Measurements from ENCODE around the gene CCL18.
"Not testable (repeated sequence)": the region's sequence is repeated elsewhere in the genome, so short reads cannot be mapped to it uniquely, and the experiment has no call there.

The CCL18 gene

DNA sequence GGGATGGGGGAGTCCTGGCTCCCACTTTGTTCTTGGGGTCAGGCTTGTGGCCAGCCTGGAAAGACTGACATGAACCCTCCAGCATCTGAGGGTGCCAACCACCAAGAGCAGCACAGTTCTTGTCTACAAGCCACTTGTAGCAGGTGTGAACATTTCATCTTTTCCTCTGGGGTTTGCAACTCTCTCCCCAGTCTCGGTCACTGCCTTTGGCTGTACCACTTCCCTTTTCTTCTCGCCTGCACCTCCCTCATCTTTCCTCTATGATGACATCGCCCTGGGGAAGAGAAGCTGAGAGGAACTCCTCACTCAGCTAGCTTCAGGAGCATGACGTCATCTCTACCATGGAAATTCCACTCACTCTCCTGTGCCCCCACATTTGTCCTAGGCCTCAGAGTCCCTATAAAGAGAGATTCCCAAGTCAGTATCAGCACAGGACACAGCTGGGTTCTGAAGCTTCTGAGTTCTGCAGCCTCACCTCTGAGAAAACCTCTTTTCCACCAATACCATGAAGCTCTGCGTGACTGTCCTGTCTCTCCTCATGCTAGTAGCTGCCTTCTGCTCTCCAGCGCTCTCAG lies 39.4 kb downstream of the CCL18 start, which contains the start of gene CCL4:
Gene CCL4 (plus strand): TSS at position 427 of the 575 bp plus-strand sequence. CDS start 79 bp downstream, at position 506.
- not testable (repeated sequence) for H3K27ac Mint-ChIP-seq, H3K4me1 Mint-ChIP-seq, H3K36me3 Mint-ChIP-seq, H3K9me3 Mint-ChIP-seq, DNase-seq, H3K4me3 Mint-ChIP-seq
- H3K27me3 Mint-ChIP-seq: peaks cover 32% of the 10 kb centered on the region
- CTCF ChIA-PET: interaction anchor here (1.4 kb wide), 1 partner anchor 31 kb away, joined by 4 read pairs; no protein-coding TSS in a partner anchor

DNA sequence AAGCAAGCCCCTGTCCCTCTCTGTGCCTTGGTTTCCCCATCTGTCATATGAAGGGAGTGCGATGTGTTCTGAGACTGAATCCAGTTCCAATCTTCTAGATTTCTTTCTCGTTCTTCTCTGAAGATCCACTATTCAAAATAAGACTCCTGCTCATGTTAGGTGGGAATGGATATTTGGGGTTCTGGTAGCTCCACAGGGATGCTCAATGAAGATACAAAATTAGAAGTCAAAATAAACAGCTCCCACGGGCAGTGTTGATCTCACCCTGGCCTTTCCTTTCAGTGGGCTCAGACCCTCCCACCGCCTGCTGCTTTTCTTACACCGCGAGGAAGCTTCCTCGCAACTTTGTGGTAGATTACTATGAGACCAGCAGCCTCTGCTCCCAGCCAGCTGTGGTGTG lies 40.2 kb downstream of the CCL18 start:
- H3K4me1 Mint-ChIP-seq, H3K36me3 Mint-ChIP-seq, H3K9me3 Mint-ChIP-seq, H3K4me3 Mint-ChIP-seq, DNase-seq, H3K27ac Mint-ChIP-seq: not testable (repeated sequence)
- CTCF ChIA-PET: interaction anchor here (1.4 kb wide), 1 partner anchor 32 kb away, joined by 4 read pairs; no protein-coding TSS in a partner anchor
- peaks cover 31% of the 10 kb centered on the region for H3K27me3 Mint-ChIP-seq

DNA sequence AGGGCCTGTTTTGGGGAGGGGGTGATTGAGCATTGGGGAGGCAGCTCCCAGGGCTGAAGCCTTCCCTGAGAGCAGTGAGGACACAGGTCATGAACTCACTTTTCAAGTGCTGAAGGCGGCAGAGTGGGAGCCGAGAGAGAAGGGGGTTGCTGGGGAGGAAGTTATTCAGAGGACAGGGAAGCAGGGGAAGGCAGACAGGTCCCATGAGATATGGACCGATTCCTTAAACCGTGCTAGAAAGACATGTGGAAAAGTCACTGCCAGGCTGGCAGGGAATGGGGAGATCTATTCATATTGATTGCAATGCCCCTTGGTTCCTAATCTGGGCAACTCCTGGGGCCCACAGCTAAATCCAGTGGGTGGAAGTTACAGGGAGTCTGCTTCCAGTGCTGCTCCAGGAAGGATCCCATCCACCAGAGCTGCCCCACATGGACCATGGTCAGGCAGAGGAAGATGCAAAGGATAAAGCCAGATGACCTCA lies 40.7 kb downstream of the CCL18 start:
- CTCF ChIA-PET: interaction anchor here (0.6 to 1.4 kb wide), 2 partner anchors 32 to 33 kb away, joined by 3 to 4 read pairs; no protein-coding TSS in a partner anchor
- no peak for DNase-seq
- Mint-ChIP-seq H3K4me3 (no peak overlapping the region), H3K27me3 (peaks cover 31% of the 10 kb centered on the region), H3K36me3 (no peaks in the 10 kb centered on the region), H3K9me3 (no peaks in the 10 kb centered on the region), H3K27ac (no peak overlapping the region), H3K4me1 (no peaks in the 10 kb centered on the region)

DNA sequence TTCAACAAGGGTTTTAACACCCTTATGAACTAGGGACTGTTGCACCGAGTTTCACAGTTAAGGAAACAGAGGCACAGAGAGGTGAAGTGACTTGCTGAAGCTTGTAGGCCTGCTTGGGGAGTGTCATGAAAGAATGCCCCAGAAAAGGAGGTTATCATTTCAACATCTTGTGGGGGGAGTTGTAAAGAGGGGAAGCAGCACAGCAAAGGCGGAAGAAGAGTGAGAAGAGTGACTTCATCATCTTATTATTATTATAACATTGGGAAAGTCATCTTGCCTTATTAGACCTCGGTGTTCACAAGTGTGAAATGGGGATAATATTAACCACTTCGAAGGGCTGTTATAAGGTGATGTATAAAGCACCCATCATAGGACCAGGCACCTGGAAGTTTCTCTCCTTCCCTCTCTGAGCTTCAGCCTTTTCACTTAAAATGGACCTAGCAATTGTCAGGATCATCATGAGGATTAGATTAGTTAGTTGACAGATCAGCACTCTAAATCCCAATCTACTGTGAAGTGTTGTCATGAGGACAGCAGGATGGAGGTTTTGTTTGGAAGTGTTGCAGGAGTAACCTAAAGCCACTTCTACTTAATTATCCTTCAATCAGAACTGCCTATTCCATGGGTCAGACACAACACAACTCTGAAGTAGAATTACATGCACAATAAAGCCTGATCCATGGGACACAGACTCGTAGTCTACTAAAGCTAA lies 41.9 kb downstream of the CCL18 start:
- Mint-ChIP-seq H3K4me3 (no peak overlapping the region), H3K4me1 (no peaks in the 10 kb centered on the region), H3K27me3 (peaks cover 26% of the 10 kb centered on the region), H3K27ac (no peak overlapping the region), H3K36me3 (no peaks in the 10 kb centered on the region), H3K9me3 (no peaks in the 10 kb centered on the region)
- DNase-seq: no peak
- CTCF ChIA-PET: no interaction called here

DNA sequence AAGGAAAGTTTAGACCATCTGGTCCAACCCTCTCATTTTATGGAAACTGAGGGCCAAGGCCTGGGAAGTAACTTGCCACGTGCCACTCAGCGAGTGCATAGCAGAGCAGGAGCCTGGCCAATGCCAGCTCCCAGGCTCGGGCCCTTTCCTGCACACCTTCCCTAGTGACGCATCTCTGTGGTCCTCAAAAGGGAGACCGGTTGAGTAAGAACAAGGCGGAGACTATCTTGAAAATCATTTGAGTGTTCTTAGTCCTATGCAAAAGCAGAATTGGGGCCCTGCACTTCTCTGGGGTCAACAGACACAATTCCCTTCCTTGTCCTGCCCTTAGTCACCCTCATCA lies 42.4 kb downstream of the CCL18 start:
- H3K27ac Mint-ChIP-seq: no peak overlapping the region
- no peak for DNase-seq
- no peaks in the 10 kb centered on the region for H3K36me3 Mint-ChIP-seq
- H3K27me3 Mint-ChIP-seq: peaks cover 26% of the 10 kb centered on the region
- no peak overlapping the region for H3K4me3 Mint-ChIP-seq
- CTCF ChIA-PET: no interaction called here
- H3K9me3 Mint-ChIP-seq: no peaks in the 10 kb centered on the region
- H3K4me1 Mint-ChIP-seq: no peaks in the 10 kb centered on the region

DNA sequence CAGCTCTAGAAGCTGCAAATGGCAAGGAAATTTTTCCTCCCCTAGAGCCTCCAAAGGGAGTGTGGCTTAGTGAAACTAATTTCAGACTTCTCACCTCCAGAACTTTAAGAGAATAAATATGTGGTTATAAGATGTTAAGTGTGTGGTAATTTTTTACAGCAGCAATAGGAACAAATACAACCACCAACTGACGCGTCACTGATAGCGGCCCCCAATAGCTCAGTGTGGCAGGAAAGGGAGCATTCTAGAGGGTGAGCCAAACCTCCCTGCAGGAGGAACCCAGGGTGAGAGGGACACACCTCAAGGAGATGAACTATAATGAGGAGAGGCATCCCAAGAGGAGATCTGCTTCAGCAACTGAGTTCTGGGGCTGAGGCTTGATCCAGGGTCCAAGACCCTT lies 43.6 kb downstream of the CCL18 start:
- no peaks in the 10 kb centered on the region for H3K36me3 Mint-ChIP-seq
- H3K27ac Mint-ChIP-seq: no peak overlapping the region
- CTCF ChIA-PET: no interaction called here
- H3K27me3 Mint-ChIP-seq: peaks cover 26% of the 10 kb centered on the region
- no peaks in the 10 kb centered on the region for H3K4me1 Mint-ChIP-seq
- H3K4me3 Mint-ChIP-seq: no peak overlapping the region
- peaks cover 2% of the 10 kb centered on the region for H3K9me3 Mint-ChIP-seq
- no peak for DNase-seq

DNA sequence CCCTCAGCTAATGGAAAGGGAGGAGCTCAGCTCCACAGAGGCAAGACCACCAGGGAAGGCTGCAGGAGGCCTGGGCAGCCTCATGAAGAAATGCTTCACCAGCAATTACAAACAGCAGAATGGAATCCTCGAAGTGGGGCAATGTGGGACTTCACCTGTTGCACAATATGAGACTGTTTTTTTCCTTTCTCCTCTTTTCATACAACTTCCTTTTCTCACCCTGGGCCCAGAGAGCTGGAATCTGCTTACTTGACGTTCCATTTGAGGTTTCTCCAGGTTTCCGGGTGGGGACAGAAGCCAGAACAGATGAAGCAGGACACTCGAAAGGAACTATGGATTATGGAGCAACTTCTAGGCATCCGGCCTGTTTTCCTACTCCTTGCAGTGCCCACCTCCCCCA lies 44.2 kb downstream of the CCL18 start:
- H3K27ac Mint-ChIP-seq, H3K4me1 Mint-ChIP-seq, CTCF ChIA-PET, H3K9me3 Mint-ChIP-seq, H3K36me3 Mint-ChIP-seq, DNase-seq, H3K4me3 Mint-ChIP-seq: not testable (repeated sequence)
- H3K27me3 Mint-ChIP-seq: peaks cover 23% of the 10 kb centered on the region

DNA sequence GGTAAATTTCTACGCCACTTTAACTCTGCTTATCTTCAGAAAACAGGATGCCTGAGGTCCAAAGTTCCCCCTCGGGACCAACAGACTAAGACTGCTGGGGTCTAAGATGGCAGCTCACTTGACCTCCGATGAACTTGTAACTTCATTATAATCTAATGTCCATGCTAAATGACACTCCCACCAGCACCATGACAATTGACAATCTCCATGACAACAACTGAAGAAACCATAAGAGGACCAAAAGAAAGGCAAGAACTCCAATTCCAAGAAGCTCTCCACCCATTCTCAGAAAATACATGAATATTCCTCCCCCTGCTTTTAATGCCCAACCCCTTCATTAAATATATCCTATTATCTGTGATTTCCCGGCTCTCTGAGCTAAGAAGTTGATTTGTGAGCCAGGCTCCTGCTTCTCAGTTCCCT lies 47.0 kb downstream of the CCL18 start:
- H3K4me1 Mint-ChIP-seq: no peaks in the 10 kb centered on the region
- no peak for DNase-seq
- H3K27me3 Mint-ChIP-seq: peaks cover 7% of the 10 kb centered on the region
- no peak overlapping the region for H3K27ac Mint-ChIP-seq
- peaks cover 2% of the 10 kb centered on the region for H3K9me3 Mint-ChIP-seq
- H3K4me3 Mint-ChIP-seq: no peak overlapping the region
- H3K36me3 Mint-ChIP-seq: no peaks in the 10 kb centered on the region
- CTCF ChIA-PET: interaction anchor here (1.9 kb wide), 1 partner anchor 38 kb away, joined by 5 read pairs; no protein-coding TSS in a partner anchor

DNA sequence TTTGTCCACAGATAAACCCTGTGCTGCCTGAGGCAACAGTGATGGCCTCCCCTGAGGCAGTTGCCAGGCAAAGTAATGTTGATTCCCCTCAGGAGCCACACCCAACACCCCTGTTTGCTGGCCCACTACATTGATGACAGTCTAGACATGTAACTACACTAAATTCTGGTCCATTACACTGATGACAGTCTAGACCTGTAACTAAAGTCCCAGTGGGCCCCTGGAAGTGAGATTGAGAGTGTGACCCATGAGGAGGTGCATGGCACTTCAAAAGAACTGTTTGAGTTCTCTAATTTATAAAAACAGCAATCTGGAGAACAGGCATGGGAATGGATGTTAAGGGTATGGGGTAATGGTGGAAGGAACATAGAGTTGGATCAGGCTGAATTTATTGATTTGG lies 48.5 kb downstream of the CCL18 start:
- Mint-ChIP-seq H3K4me3 (no peak overlapping the region), H3K27ac (no peak overlapping the region), H3K9me3 (peaks cover 2% of the 10 kb centered on the region), H3K4me1 (no peaks in the 10 kb centered on the region), H3K27me3 (peaks cover 12% of the 10 kb centered on the region), H3K36me3 (no peaks in the 10 kb centered on the region)
- CTCF ChIA-PET: no interaction called here
- DNase-seq: no peak

DNA sequence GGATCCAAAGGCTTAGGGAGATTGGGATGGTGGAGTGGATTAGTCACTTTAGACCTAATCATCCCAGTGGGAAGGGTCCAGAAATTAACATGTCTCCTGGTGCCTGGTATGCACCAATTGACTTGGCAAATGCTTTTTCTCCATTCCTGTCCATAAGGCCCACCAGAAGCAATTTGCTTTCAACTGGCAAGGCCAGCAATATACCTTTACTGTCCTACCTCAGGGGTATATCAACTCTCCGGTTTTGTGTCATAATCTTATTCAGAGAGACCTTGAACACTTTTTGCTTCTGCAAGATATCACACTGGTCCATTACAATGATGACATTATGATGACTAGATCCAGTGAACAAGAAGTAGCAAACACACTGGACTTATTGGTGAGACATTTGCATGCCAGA lies 49.1 kb downstream of the CCL18 start:
- DNase-seq, H3K27me3 Mint-ChIP-seq, CTCF ChIA-PET, H3K9me3 Mint-ChIP-seq, H3K27ac Mint-ChIP-seq, H3K36me3 Mint-ChIP-seq, H3K4me1 Mint-ChIP-seq, H3K4me3 Mint-ChIP-seq: not testable (repeated sequence)

DNA sequence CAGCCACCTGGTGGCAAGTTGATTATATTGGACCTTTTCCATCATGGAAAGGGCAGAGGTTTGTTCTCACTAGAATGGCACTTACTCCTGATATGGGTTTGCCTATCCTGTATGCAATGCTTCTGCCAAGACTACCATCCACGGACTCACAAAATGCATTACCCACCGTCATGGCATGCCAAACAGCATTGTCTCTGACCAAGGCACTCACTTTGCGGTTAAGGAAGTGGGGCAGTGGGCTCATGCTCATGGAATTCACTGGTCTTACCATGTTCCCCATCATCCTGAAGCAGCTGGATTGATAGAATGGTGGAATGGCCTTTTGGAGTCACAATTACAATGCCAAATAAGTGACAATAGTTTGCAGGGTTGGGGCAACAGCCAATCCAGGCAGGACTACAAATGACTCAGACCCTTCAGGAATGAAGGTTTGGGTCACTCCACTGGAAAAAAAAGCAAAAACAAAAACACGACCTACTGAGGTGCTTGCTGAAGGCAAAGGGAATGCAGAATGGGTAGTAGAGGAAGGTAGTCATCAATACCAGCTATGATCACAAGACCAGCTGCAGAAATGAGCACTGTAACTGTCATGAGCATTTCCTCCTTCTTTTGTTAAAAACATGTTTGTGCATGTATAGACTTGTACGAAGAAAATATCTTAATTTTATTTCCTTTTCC lies 51.0 kb downstream of the CCL18 start:
- H3K4me1 Mint-ChIP-seq, H3K36me3 Mint-ChIP-seq, DNase-seq, H3K27ac Mint-ChIP-seq, H3K9me3 Mint-ChIP-seq, H3K4me3 Mint-ChIP-seq, H3K27me3 Mint-ChIP-seq, CTCF ChIA-PET: not testable (repeated sequence)

DNA sequence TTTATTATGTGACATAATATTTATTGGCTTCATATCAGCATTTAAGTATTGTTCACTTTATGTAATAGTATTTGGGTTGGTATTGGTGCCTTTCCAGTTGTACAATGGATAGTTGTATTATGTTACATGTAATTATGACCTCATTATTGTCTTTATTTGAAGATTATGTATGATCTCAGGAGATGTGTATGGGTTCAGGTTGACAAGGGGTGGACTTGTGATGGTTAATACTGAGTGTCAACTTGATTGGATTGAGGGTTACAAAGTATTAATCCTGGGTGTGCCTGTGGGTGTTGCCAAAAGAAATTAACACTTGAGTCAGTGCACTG lies 51.5 kb downstream of the CCL18 start:
- H3K27me3 Mint-ChIP-seq, H3K4me3 Mint-ChIP-seq, H3K36me3 Mint-ChIP-seq, H3K9me3 Mint-ChIP-seq, CTCF ChIA-PET, DNase-seq, H3K27ac Mint-ChIP-seq, H3K4me1 Mint-ChIP-seq: not testable (repeated sequence)

DNA sequence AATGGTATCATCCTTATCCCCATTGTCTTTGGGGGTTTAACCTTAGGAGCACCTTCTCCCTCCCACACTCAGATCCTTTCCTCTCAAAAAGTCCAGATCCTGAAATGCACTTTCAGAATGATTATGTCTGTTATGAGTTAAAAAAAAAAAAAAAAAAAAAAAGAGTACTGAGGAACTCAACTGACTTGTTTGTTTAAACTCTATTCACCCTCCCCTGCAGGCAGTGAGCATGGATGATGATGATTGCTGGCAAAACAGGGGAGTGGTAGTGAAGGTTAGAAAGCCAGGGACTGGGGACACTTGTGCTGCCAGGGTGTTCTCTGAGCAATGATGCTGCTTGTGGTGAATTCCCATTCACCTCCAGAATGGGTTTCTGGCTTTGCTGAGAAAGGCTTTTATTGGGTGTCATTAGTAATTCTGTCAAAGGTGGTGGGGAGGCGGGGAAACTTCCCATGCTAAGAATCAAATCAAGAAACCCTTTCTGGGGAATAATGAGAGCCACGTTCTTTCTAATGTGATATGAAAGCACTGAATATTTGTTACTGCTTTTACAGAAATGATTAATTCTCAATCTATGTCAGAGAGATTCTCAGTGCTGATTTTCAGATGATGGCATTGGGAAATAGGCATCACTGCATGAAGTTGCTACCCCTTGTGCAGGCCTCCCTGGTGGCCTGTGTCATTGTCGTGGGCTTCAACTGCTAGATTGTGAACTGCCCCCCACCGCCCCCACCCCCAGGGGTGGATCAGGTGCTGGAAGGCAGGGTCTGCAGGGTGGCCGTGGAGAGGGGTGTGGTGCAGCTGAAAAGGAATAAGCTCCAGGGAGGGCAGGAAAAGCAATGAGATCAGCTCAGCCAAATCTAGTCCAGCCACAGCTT lies 53.7 kb downstream of the CCL18 start:
- CTCF ChIA-PET: interaction anchor here (1.0 to 1.6 kb wide), 4 partner anchors 31 to 142 kb away, joined by 3 to 9 read pairs (median 4); no protein-coding TSS in a partner anchor
- Mint-ChIP-seq H3K4me3 (no peak overlapping the region), H3K4me1 (no peaks in the 10 kb centered on the region), H3K9me3 (no peaks in the 10 kb centered on the region), H3K36me3 (no peaks in the 10 kb centered on the region), H3K27ac (no peak overlapping the region), H3K27me3 (peaks cover 12% of the 10 kb centered on the region)
- DNase-seq: no peak
